ENCODE data around the gene KREMEN1. TPM values are rescaled to one million over a fixed set of nuclear protein-coding genes. Genes with fewer than 3 reads are reported as not detected.

KREMEN1 gene
- total RNA-seq, 1 experiment from 2014 or later, result 5.8 TPM

- CTCF ChIA-PET, result interaction anchor here (0.5 to 2.5 kb wide), 6 partner anchors 10 to 173 kb away, joined by 4 to 21 read pairs (median 6); partner anchors contain the start of gene C22orf31
- H3K27ac Mint-ChIP-seq, result no peak overlapping the region
Observed at GRCh38 chr22:29072193-29072978, 449 bp upstream of the KREMEN1 start.

More at GRCh38 chr22:29072193-29072978, 449 bp upstream of the KREMEN1 start:
- Mint-ChIP-seq H3K4me1 (peaks cover 20% of the 10 kb centered on the region), H3K4me3 (peak overlapping the region; percentile 65), H3K9me3 (no peaks in the 10 kb centered on the region), H3K27me3 (ENCODE audit: low read depth) (peaks cover 65% of the 10 kb centered on the region), H3K36me3 (no peaks in the 10 kb centered on the region)
- peak; percentile 90 for ATAC-seq
- TF ChIP-seq ZNF396 (CRISPR knock-in tag; IDR thresholded peaks at IDR 0.05; ENCODE audit: borderline replicate concordance), result no peak
- TF ChIP-seq ZNF219 (CRISPR knock-in tag; IDR thresholded peaks at IDR 0.05; ENCODE audit: borderline replicate concordance), result no peak
- no peak for TF ChIP-seq ZSCAN18 (CRISPR knock-in tag; IDR thresholded peaks at IDR 0.05)
- TF ChIP-seq SP1 (CRISPR knock-in tag; conservative IDR thresholded peaks at IDR 0.05), result peak; percentile 51; the same call in 1 of the 2 replicates
- TF ChIP-seq NFYB (CRISPR knock-in tag; conservative IDR thresholded peaks at IDR 0.05; ENCODE audit: low read depth), result no peak
- no peak for TF ChIP-seq SMAD3 (CRISPR knock-in tag; IDR thresholded peaks at IDR 0.05; ENCODE audit: borderline replicate concordance)
- TF ChIP-seq, protein P1, sequence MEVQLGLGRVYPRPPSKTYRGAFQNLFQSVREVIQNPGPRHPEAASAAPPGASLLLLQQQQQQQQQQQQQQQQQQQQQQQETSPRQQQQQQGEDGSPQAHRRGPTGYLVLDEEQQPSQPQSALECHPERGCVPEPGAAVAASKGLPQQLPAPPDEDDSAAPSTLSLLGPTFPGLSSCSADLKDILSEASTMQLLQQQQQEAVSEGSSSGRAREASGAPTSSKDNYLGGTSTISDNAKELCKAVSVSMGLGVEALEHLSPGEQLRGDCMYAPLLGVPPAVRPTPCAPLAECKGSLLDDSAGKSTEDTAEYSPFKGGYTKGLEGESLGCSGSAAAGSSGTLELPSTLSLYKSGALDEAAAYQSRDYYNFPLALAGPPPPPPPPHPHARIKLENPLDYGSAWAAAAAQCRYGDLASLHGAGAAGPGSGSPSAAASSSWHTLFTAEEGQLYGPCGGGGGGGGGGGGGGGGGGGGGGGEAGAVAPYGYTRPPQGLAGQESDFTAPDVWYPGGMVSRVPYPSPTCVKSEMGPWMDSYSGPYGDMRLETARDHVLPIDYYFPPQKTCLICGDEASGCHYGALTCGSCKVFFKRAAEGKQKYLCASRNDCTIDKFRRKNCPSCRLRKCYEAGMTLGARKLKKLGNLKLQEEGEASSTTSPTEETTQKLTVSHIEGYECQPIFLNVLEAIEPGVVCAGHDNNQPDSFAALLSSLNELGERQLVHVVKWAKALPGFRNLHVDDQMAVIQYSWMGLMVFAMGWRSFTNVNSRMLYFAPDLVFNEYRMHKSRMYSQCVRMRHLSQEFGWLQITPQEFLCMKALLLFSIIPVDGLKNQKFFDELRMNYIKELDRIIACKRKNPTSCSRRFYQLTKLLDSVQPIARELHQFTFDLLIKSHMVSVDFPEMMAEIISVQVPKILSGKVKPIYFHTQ (CRISPR knock-in tag; IDR thresholded peaks at IDR 0.05), result no peak
- TF ChIP-seq, protein P2, sequence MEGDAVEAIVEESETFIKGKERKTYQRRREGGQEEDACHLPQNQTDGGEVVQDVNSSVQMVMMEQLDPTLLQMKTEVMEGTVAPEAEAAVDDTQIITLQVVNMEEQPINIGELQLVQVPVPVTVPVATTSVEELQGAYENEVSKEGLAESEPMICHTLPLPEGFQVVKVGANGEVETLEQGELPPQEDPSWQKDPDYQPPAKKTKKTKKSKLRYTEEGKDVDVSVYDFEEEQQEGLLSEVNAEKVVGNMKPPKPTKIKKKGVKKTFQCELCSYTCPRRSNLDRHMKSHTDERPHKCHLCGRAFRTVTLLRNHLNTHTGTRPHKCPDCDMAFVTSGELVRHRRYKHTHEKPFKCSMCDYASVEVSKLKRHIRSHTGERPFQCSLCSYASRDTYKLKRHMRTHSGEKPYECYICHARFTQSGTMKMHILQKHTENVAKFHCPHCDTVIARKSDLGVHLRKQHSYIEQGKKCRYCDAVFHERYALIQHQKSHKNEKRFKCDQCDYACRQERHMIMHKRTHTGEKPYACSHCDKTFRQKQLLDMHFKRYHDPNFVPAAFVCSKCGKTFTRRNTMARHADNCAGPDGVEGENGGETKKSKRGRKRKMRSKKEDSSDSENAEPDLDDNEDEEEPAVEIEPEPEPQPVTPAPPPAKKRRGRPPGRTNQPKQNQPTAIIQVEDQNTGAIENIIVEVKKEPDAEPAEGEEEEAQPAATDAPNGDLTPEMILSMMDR (IDR thresholded peaks at IDR 0.05), result no peak
- TF ChIP-seq, protein P3, sequence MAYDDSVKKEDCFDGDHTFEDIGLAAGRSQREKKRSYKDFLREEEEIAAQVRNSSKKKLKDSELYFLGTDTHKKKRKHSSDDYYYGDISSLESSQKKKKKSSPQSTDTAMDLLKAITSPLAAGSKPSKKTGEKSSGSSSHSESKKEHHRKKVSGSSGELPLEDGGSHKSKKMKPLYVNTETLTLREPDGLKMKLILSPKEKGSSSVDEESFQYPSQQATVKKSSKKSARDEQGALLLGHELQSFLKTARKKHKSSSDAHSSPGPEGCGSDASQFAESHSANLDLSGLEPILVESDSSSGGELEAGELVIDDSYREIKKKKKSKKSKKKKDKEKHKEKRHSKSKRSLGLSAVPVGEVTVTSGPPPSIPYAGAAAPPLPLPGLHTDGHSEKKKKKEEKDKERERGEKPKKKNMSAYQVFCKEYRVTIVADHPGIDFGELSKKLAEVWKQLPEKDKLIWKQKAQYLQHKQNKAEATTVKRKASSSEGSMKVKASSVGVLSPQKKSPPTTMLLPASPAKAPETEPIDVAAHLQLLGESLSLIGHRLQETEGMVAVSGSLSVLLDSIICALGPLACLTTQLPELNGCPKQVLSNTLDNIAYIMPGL (CRISPR knock-in tag; IDR thresholded peaks at IDR 0.05), result no peak
- TF ChIP-seq ZNF512 (CRISPR knock-in tag; IDR thresholded peaks at IDR 0.05; ENCODE audit: borderline replicate concordance), result no peak
- no peak for TF ChIP-seq ZBTB21 (CRISPR knock-in tag; IDR thresholded peaks at IDR 0.05; ENCODE audit: borderline replicate concordance)
- peak; percentile 61; the same call in 1 of the 2 replicates for TF ChIP-seq ZNF121 (CRISPR knock-in tag; IDR thresholded peaks at IDR 0.05)
- no peak for TF ChIP-seq SMAD4 (CRISPR knock-in tag; IDR thresholded peaks at IDR 0.05)
- peak; percentile 65; the same call in 1 of the 2 replicates for TF ChIP-seq GTF2I (CRISPR knock-in tag; conservative IDR thresholded peaks at IDR 0.05)
- DNase-seq (ENCODE audit: low spot score), result peak; percentile 99
- POLR2A ChIA-PET, result no interaction called here

Measured in WTC11 (cell line).